ENCODE measurements around the gene CDIPT. TPM values are rescaled to one million over a fixed set of nuclear protein-coding genes. Genes with fewer than 3 reads are reported as not detected.
A peak's percentile ranks its signal among the peaks of the same experiment; 100 is the strongest.
"Not testable (repeated sequence)": the region's sequence is repeated elsewhere in the genome, so short reads cannot be mapped to it uniquely, and the experiment has no call there.

CDIPT gene
- 100 to 1,000 TPM in 1 of 4 donors, 10 to 100 TPM in 3; 39.6 to 122 (median 91.2) TPM for total RNA-seq

GRCh38 chr16:29862884-29863668 is at the start of gene CDIPT:
CDIPT (minus strand) TSS chr16:29863226; CDS start chr16:29862857, 369 bp downstream.
- Histone ChIP-seq H3K27ac (peak within 1 kb of the TSS; percentile 82 to 96 (median 89)), H3K27me3 (no peaks in the 10 kb centered on the region), H3K4me1 (peaks cover 6 to 19% (median 8%) of the 10 kb centered on the region in 4 donors), H3K36me3 (peaks cover 0 to 33% (median 0%) of the 10 kb centered on the region in 3 donors), H3K9me3 (no peaks in the 10 kb centered on the region), H3K4me3 (peak within 1 kb of the TSS; percentile 94 to 99 (median 98))
- TF ChIP-seq, protein P1, sequence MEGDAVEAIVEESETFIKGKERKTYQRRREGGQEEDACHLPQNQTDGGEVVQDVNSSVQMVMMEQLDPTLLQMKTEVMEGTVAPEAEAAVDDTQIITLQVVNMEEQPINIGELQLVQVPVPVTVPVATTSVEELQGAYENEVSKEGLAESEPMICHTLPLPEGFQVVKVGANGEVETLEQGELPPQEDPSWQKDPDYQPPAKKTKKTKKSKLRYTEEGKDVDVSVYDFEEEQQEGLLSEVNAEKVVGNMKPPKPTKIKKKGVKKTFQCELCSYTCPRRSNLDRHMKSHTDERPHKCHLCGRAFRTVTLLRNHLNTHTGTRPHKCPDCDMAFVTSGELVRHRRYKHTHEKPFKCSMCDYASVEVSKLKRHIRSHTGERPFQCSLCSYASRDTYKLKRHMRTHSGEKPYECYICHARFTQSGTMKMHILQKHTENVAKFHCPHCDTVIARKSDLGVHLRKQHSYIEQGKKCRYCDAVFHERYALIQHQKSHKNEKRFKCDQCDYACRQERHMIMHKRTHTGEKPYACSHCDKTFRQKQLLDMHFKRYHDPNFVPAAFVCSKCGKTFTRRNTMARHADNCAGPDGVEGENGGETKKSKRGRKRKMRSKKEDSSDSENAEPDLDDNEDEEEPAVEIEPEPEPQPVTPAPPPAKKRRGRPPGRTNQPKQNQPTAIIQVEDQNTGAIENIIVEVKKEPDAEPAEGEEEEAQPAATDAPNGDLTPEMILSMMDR (IDR thresholded peaks at IDR 0.05) = peak in 5 of 6 experiments; percentile 26 to 79 (median 71)
- peak in 1 of 2 donors; percentile 38 for TF ChIP-seq POLR2A (IDR thresholded peaks at IDR 0.05)
- peak; percentile 90 to 97 (median 91) for DNase-seq

DNA sequence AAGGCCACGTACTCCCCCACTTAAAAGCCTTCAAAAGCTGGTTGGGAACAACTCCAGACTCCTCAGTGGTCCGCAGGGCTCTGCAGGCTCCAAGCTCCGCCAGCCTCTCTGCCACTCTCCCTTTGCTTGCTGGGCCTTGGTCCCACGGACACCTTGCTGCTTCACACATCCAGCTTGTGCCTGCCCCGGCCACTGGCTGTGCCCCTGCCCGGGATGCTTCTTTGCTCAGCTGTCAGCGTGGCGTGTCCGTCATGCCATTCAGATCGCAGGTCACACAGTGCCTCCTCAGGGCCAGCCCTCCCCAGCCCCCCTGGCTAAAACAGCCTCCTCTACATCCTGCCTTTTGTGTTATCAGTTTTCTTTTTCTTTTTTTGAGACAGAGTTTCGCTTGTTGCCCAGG is 49.1 kb upstream of the CDIPT start:
- Histone ChIP-seq H3K4me3 (no peak overlapping the region), H3K9me3 (no peaks in the 10 kb centered on the region), H3K36me3 (no peaks in the 10 kb centered on the region), H3K27me3 (no peaks in the 10 kb centered on the region), H3K27ac (no peak overlapping the region), H3K4me1 (no peaks in the 10 kb centered on the region)
- DNase-seq = no peak
- TF ChIP-seq POLR2A (IDR thresholded peaks at IDR 0.05) = no peak
- TF ChIP-seq, protein P1 (IDR thresholded peaks at IDR 0.05) = no peak

DNA sequence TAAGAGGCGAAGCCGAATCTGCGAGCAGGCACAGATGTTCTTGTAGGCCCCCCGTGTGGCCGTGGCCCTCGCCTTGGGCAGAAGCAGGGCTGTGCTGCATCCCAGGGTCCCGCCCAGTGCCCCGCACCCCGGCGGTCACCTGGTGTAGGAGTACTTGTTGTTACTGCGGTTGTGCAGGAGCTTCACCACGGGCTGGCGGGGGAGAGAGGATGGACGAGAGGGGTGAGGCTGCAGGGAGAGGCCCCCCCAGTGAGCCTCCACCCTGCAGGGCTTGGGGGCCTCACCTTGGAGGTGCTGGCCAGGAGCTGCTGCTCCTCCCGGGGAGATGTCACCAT is 48.6 kb upstream of the CDIPT start:
- H3K4me3 ChIP-seq = no peak overlapping the region
- no peak for DNase-seq
- H3K27me3 ChIP-seq = no peaks in the 10 kb centered on the region
- H3K36me3 ChIP-seq = no peaks in the 10 kb centered on the region
- H3K9me3 ChIP-seq = no peaks in the 10 kb centered on the region
- no peak for TF ChIP-seq POLR2A (IDR thresholded peaks at IDR 0.05)
- TF ChIP-seq, protein P1 (IDR thresholded peaks at IDR 0.05) = no peak
- no peaks in the 10 kb centered on the region for H3K4me1 ChIP-seq
- no peak overlapping the region for H3K27ac ChIP-seq

DNA sequence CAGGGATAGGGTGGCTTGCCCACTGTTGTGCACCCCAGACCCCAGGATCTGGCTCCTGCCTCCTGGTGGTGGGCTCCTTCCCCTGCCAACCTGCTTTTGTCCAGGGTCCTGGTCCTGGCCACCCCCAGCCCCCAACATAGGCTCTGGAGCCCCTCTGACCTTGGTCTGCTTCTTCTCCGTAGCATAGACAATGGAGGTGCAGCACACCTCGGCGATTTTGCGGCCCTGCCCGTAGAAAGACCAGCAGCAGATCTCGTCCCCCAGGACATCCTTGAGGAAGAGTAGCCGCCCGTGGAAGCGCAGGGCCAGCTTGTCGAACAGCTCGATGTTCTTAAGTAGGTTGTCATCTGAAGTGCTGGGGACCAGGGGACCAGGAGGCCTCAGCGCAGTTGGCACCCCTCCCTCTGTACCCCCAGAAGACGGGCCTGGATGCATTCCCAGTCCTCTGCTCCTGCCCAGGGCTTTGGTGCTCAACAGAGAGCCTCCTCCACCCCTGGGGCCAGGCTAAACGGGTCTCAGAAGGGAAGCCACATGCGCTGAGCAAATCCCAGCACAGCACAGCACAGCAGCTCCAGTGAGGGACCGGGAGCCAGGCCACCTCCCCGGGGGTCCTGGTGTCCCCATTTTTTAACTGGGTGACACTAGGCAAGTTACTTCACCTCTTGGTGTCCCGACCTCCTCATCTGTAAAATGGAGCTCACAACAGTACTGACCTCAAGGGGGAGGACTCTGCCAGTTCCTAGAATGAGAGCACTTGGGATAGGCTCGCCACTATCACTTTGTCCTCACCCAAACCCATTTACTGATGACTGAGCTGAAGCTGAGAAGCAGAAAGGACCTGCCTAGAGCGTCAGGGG is 48.0 kb upstream of the CDIPT start:
- Histone ChIP-seq H3K4me1 (no peaks in the 10 kb centered on the region), H3K36me3 (no peaks in the 10 kb centered on the region), H3K27me3 (no peaks in the 10 kb centered on the region), H3K9me3 (no peaks in the 10 kb centered on the region), H3K27ac (no peak overlapping the region), H3K4me3 (no peak overlapping the region)
- TF ChIP-seq POLR2A (IDR thresholded peaks at IDR 0.05) = no peak
- TF ChIP-seq, protein P1 (IDR thresholded peaks at IDR 0.05) = no peak
- DNase-seq = no peak

DNA sequence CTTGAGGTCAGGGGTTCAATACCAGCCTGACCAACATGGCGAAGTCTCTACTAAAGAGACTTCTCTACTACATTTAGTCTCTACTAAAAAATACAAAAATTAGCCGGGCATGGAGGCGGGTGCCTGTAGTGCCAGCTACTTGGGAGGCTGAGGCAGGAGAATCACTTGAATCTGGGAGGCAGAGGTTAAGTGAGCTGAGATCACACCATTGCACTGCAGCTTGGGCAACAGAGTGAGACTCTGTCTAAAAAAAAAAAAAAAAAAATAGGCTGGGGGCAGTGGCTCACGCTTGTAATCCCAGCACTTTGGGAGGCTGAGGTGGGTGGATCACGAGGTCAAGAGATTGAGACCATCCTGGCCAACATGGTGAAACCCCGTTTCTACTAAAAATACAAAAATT is 46.8 kb upstream of the CDIPT start:
- not testable (repeated sequence) for H3K36me3 ChIP-seq, H3K4me1 ChIP-seq, H3K9me3 ChIP-seq

GRCh38 chr16:29909391-29909790 is 46.4 kb upstream of the CDIPT start:
- Histone ChIP-seq H3K36me3 (no peaks in the 10 kb centered on the region), H3K4me3 (no peak overlapping the region), H3K27ac (no peak overlapping the region), H3K27me3 (no peaks in the 10 kb centered on the region), H3K4me1 (no peaks in the 10 kb centered on the region), H3K9me3 (no peaks in the 10 kb centered on the region)
- TF ChIP-seq, protein P1 (IDR thresholded peaks at IDR 0.05) = no peak
- no peak for TF ChIP-seq POLR2A (IDR thresholded peaks at IDR 0.05)
- DNase-seq = no peak

More for the DNA sequence above, 46.8 kb upstream of the CDIPT start:
- not testable (repeated sequence) for H3K27ac ChIP-seq, H3K4me3 ChIP-seq, H3K27me3 ChIP-seq, DNase-seq

Measured in Peyer's patch (tissue), 4 donors.